ENCODE results near the gene ZNF385B.
"Not testable (repeated sequence)": the region's sequence is repeated elsewhere in the genome, so short reads cannot be mapped to it uniquely, and the experiment has no call there.

Gene ZNF385B

GRCh38 chr2:179487010-179487731 lies 374.2 kb downstream of the ZNF385B start:
- no peak for DNase-seq (ENCODE audit: low spot score)

- no peak for DNase-seq (ENCODE audit: low spot score)
These were observed 378.3 kb downstream of the ZNF385B start for GRCh38 chr2:179483131-179483530.

GRCh38 chr2:179479947-179480346 lies 381.5 kb downstream of the ZNF385B start:
- no peak for DNase-seq (ENCODE audit: low spot score)

GRCh38 chr2:179478771-179479170 lies 382.6 kb downstream of the ZNF385B start:
- no peak for DNase-seq (ENCODE audit: low spot score)

- DNase-seq (ENCODE audit: low spot score) = no peak
These were observed 390.4 kb downstream of the ZNF385B start for GRCh38 chr2:179470992-179471391.

- DNase-seq (ENCODE audit: low spot score) = no peak
These were observed 391.3 kb downstream of the ZNF385B start for GRCh38 chr2:179470089-179470488.

GRCh38 chr2:179467960-179468359 lies 393.5 kb downstream of the ZNF385B start:
- DNase-seq (ENCODE audit: low spot score) = no peak

- no peak for DNase-seq (ENCODE audit: low spot score)
These were observed 394.3 kb downstream of the ZNF385B start for GRCh38 chr2:179467111-179467510.

- no peak for DNase-seq (ENCODE audit: low spot score)
These were observed 400.0 kb downstream of the ZNF385B start for GRCh38 chr2:179461420-179461819.

- DNase-seq (ENCODE audit: low spot score) = no peak
These were observed 401.1 kb downstream of the ZNF385B start for GRCh38 chr2:179460181-179460929.

GRCh38 chr2:179458113-179458512 lies 403.3 kb downstream of the ZNF385B start:
- not testable (repeated sequence) for DNase-seq (ENCODE audit: low spot score)

GRCh38 chr2:179455824-179456223 lies 405.6 kb downstream of the ZNF385B start:
- DNase-seq (ENCODE audit: low spot score) = no peak

- DNase-seq (ENCODE audit: low spot score) = no peak
These were observed 406.3 kb downstream of the ZNF385B start for GRCh38 chr2:179455172-179455524.

- DNase-seq (ENCODE audit: low spot score) = no peak
These were observed 406.8 kb downstream of the ZNF385B start for GRCh38 chr2:179454443-179455171.

- DNase-seq (ENCODE audit: low spot score) = no peak
These were observed 412.4 kb downstream of the ZNF385B start for GRCh38 chr2:179449010-179449409.

GRCh38 chr2:179447839-179448447 lies 413.5 kb downstream of the ZNF385B start:
- no peak for DNase-seq (ENCODE audit: low spot score)

- no peak for DNase-seq (ENCODE audit: low spot score)
These were observed 414.0 kb downstream of the ZNF385B start for GRCh38 chr2:179447421-179447820.

GRCh38 chr2:179446476-179447141 lies 414.8 kb downstream of the ZNF385B start:
- no peak for DNase-seq (ENCODE audit: low spot score)

GRCh38 chr2:179444056-179444455 lies 417.4 kb downstream of the ZNF385B start:
- no peak for DNase-seq (ENCODE audit: low spot score)

GRCh38 chr2:179443180-179443579 lies 418.2 kb downstream of the ZNF385B start:
- no peak for DNase-seq (ENCODE audit: low spot score)

- DNase-seq (ENCODE audit: low spot score) = no peak
These were observed 419.2 kb downstream of the ZNF385B start for GRCh38 chr2:179442206-179442605.

GRCh38 chr2:179441551-179441950 lies 419.9 kb downstream of the ZNF385B start:
- DNase-seq (ENCODE audit: low spot score) = no peak

Data from hematopoietic multipotent progenitor cell treated with erythropoietin and hydrocortisone succinate and interleukin-3 and kit ligand, for 15 days (in vitro differentiated cells).